Activated CD8-positive, alpha-beta T cell treated with anti-CD3 and anti-CD28 coated beads, Interleukin-2, amount 10 ng/mL, durations not matched to agents 7 days and 5 days (primary cell): ENCODE data around the gene HECA. TPM values are rescaled to one million over a fixed set of nuclear protein-coding genes. Genes with fewer than 3 reads are reported as not detected.

Experiments
- ATAC-seq: fragments of 150-1000 bp; cut with Tn5 transposase; one replicate; pipeline ENCODE4 v1.10.0; 2021; ENCODE audit warnings: moderate library complexity
- CTCF ChIA-PET: fragments of 350-600 bp; sonication (Branson Sonifier 250); formaldehyde crosslinking; loops from one replicate; lab custom pipeline; 2021; ENCODE audit warnings: antibody characterized with exemption; lab: Charles Lee
- POLR2A ChIA-PET: fragments of 350-600 bp; sonication (Branson Sonifier 250); formaldehyde crosslinking; loops from one replicate; lab custom pipeline; 2021; ENCODE audit warnings: antibody characterized with exemption; lab: Charles Lee
- DNase-seq: peaks from one replicate; pipeline ENCODE4 v3.0.0-alpha.2; 2020
- H3K27ac Mint-ChIP-seq: one replicate; pipeline ENCODE4 v1.8.0; 2021; ENCODE audit warnings: mild to moderate bottlenecking, mixed read lengths
- H3K27me3 Mint-ChIP-seq: one replicate; pipeline ENCODE4 v1.8.0; 2021; ENCODE audit warnings: low read depth, mixed read lengths
- H3K36me3 Mint-ChIP-seq: one replicate; pipeline ENCODE4 v1.8.0; 2021; ENCODE audit warnings: low read depth, mixed read lengths
- H3K4me1 Mint-ChIP-seq: one replicate; pipeline ENCODE4 v1.8.0; 2021; ENCODE audit warnings: low read depth, mixed read lengths
- H3K4me3 Mint-ChIP-seq: one replicate; pipeline ENCODE4 v1.8.0; 2021; ENCODE audit warnings: mild to moderate bottlenecking, mixed read lengths
- H3K9me3 Mint-ChIP-seq: one replicate; pipeline ENCODE4 v1.8.0; 2022; ENCODE audit warnings: mixed read lengths; ENCODE audit not compliant: insufficient read depth
- total RNA-seq, 2 experiments: library from RNA; stranded (reverse); gene quantifications; one replicate each; pipeline ENCODE4 v1.2.3, GENCODE V29; 2021

HECA gene
- total RNA-seq, 2 experiments from 2014 or later, result 33.9 to 34.4 TPM

DNA sequence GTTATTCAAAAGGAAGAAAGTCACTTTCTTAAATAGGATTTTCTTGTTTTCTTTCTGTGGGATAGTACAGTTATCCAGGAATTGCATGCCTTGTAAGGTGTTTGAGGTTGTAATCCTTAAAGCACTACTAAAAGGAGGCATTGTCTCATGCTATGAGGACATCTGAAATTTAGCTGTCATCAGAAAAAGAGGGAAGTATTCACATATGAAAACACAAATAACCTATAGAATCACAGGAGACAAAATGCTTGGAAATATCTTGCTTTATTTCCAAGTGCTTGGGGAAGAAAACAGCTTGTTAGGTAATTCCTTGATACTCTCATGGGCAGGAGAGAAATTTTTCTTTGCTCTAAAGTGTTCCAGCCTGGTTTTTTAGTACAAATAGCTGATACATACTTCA, 40.1 kb downstream of the HECA start:
- CTCF ChIA-PET, result interaction anchor here (0.9 to 3.6 kb wide), 12 partner anchors 12 to 194 kb away, joined by 3 to 36 read pairs (median 6); no protein-coding TSS in a partner anchor
- no peaks in the 10 kb centered on the region for H3K9me3 Mint-ChIP-seq

DNA sequence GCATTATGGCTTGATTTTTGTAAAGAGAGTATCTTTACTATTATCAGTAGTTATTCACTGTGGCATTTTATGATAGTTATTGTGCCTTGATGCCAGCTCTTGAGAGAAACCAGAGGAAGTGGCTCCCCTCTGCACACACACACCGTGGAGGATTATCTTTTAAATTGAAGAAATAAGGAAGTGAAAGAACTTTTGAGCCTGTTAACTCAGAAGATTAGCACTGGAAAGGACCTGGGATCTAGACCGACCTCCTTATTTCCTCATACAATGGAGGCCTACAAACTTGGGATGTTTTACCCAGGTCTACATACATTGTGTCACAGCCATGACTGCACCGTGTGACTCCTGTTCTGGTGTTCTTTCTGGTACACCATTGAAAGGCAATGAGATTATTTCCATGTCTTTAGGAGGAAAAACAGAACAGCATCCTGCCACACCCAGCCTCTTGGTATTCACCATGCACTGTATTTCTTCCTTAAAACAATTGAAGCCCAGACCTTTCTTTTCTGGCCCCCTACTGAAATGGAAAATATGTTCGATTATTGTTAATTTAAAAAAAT, 40.6 kb downstream of the HECA start:
- Mint-ChIP-seq H3K27ac (peak overlapping the region; percentile 78), H3K36me3 (peaks cover 72% of the 10 kb centered on the region), H3K4me1 (peaks cover 69% of the 10 kb centered on the region), H3K27me3 (no peaks in the 10 kb centered on the region), H3K9me3 (no peaks in the 10 kb centered on the region), H3K4me3 (peak overlapping the region; percentile 32)
- CTCF ChIA-PET, result interaction anchor here (0.9 to 3.6 kb wide), 7 partner anchors 12 to 194 kb away, joined by 3 to 36 read pairs (median 10); no protein-coding TSS in a partner anchor
- POLR2A ChIA-PET, result no interaction called here
- peak; percentile 10 for ATAC-seq
- no peak for DNase-seq

More for the DNA sequence above, 40.1 kb downstream of the HECA start:
- POLR2A ChIA-PET, result interaction anchor here (0.6 to 0.7 kb wide), 2 partner anchors 24 to 188 kb away, joined by 3 read pairs; no protein-coding TSS in a partner anchor
- H3K27me3 Mint-ChIP-seq, result no peaks in the 10 kb centered on the region
- H3K4me1 Mint-ChIP-seq, result peaks cover 74% of the 10 kb centered on the region
- DNase-seq (no peak), ATAC-seq (no peak)
- peak overlapping the region; percentile 78 for H3K27ac Mint-ChIP-seq
- peak overlapping the region; percentile 32 for H3K4me3 Mint-ChIP-seq
- H3K36me3 Mint-ChIP-seq, result peaks cover 72% of the 10 kb centered on the region

DNA sequence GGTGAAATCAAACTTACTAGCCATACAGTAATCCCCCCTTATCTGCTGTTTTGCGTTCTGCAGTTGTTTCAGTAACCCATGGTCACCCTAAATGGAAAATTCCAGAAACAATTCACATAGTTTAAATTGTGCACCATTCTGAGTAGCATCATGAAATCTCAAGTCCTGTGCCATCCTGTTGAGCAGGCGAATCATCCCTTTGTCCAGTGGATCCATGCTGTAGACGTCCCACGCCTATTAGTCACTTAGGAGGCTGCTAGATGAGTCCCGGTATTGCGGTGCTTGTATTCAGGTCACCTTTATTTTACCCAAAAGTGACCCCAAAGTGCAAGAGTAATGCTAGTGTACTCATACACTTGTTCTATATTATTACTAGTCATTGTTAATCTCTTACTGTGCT, 46.4 kb downstream of the HECA start:
- ChIA-PET CTCF (no interaction called here), POLR2A (no interaction called here)
- H3K27ac Mint-ChIP-seq, result no peak overlapping the region
- peaks cover 55% of the 10 kb centered on the region for H3K36me3 Mint-ChIP-seq
- no peaks in the 10 kb centered on the region for H3K9me3 Mint-ChIP-seq
- peaks cover 26% of the 10 kb centered on the region for H3K4me1 Mint-ChIP-seq
- DNase-seq, result no peak
- H3K27me3 Mint-ChIP-seq, result no peaks in the 10 kb centered on the region
- H3K4me3 Mint-ChIP-seq, result no peak overlapping the region
- ATAC-seq, result no peak

DNA sequence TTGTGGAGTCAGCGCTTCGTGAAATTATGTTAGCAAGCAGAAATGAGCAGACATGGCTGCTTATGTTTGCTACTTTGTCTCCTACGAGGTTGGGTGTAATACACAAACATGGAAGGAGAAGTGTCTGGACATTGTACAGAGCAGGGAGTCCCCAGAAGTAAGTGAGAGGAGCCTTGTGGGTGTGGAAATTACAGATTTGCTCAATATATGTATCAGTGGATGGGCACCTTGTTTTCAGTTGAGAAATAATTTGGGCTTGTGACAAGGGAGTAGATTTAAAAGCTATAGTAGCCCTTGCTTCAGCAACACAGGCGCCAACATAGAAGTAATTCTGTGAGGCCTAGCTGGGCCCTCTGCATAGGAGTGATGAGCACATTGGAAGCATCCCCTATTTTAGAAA, 49.2 kb downstream of the HECA start:
- POLR2A ChIA-PET, result no interaction called here
- no peak overlapping the region for H3K27ac Mint-ChIP-seq

DNA sequence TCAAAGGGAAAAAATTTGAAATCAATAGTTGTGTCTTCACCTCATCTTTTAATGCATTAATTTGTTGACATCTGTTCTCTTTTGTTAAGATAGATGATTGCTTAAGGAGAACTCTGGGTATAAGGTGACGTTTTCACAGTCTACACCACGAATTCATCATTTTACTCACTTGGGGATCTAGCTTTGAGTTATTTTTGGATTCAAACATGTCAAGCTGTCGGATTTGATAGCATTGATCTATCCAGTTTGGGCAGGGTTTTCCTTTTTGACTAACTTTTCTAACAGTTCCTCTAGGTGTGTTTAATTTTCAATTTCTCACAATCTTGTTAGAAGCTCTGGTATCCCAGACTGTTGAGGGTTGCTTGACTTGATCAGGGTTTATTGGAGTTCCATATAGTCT, 49.6 kb downstream of the HECA start:
- no peak for ATAC-seq
- H3K4me3 Mint-ChIP-seq, result no peak overlapping the region
- no peaks in the 10 kb centered on the region for H3K27me3 Mint-ChIP-seq
- H3K4me1 Mint-ChIP-seq, result peaks cover 14% of the 10 kb centered on the region
- no peaks in the 10 kb centered on the region for H3K9me3 Mint-ChIP-seq
- ChIA-PET CTCF (interaction anchor here (1.2 kb wide), 2 partner anchors 13 to 60 kb away, joined by 3 to 4 read pairs; no protein-coding TSS in a partner anchor), POLR2A (no interaction called here)
- peaks cover 32% of the 10 kb centered on the region for H3K36me3 Mint-ChIP-seq
- DNase-seq, result no peak
- no peak overlapping the region for H3K27ac Mint-ChIP-seq

More for the DNA sequence above, 49.2 kb downstream of the HECA start:
- DNase-seq (no peak), ATAC-seq (no peak)
- no peaks in the 10 kb centered on the region for H3K27me3 Mint-ChIP-seq
- no peaks in the 10 kb centered on the region for H3K9me3 Mint-ChIP-seq
- H3K4me3 Mint-ChIP-seq, result no peak overlapping the region
- peaks cover 34% of the 10 kb centered on the region for H3K36me3 Mint-ChIP-seq
- CTCF ChIA-PET, result interaction anchor here (1.2 kb wide), 2 partner anchors 13 to 59 kb away, joined by 3 to 4 read pairs; no protein-coding TSS in a partner anchor
- H3K4me1 Mint-ChIP-seq, result peaks cover 14% of the 10 kb centered on the region

DNA sequence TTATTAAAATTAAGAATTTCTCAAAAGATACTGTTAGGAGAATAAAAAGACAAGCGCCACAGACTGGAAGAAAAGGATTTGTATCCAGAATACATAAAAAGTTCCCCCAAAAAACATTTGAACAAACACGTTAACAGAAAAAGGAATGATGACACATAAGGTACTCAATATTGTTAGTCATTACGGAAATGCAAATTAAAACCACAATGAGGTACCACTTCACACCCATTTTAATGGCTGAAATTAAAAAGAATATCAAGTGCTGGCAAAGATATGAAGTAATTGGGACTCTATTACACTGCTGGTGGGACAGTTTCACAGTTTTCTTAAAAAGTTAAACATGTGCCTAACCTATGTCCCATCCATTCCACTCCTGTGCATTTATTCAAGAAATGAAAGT, 51.4 kb downstream of the HECA start:
- ATAC-seq, result no peak
- CTCF ChIA-PET, result no interaction called here
- Mint-ChIP-seq H3K4me1 (peaks cover 14% of the 10 kb centered on the region), H3K9me3 (no peaks in the 10 kb centered on the region), H3K36me3 (peaks cover 16% of the 10 kb centered on the region), H3K27me3 (no peaks in the 10 kb centered on the region), H3K4me3 (no peak overlapping the region), H3K27ac (peak overlapping the region; percentile 50)
- no peak for DNase-seq
- POLR2A ChIA-PET, result no interaction called here

DNA sequence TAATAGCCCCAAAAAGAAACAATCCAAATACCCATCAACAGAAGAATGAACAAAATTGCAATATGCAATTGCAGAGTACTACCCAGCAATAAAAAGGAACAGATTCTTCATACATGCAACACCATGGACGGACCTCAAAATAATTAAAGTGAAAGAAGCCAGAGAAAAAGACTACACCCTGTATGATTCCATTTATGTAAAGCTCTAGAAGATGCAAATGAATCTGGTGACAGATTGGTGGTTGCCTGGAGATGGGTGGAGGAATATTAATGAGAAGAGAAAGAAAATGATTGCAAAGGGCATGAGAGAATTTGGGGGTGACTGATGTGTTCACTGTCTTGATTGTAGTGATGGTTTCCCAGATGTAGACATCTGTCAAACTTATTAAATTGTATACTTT, 51.8 kb downstream of the HECA start:
- ChIA-PET POLR2A (no interaction called here), CTCF (interaction anchor here (1.2 kb wide), 1 partner anchor 61 kb away, joined by 3 read pairs; no protein-coding TSS in a partner anchor)
- no peak overlapping the region for H3K4me3 Mint-ChIP-seq
- H3K4me1 Mint-ChIP-seq, result peaks cover 14% of the 10 kb centered on the region
- no peak for DNase-seq
- H3K9me3 Mint-ChIP-seq, result no peaks in the 10 kb centered on the region
- peaks cover 15% of the 10 kb centered on the region for H3K36me3 Mint-ChIP-seq
- no peak for ATAC-seq
- H3K27me3 Mint-ChIP-seq, result no peaks in the 10 kb centered on the region
- H3K27ac Mint-ChIP-seq, result no peak overlapping the region

DNA sequence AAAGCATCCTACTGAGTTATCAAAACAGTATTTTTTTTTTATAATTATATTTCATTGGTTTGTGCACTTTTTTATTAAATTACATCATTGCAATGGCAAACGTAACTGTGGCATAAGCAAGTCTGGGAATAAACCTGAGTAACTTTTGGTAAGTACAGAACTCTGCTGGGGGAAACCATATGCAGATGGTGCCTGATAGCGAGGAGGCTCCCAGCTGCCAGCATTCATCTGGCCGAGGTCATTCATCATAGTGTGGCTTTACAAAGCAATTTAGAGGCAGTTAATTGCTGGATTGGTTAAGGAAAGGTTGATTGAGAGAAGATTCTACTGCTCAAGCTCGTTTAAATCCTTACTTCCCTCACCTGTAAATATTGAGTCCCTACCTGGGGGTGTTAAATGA, 52.6 kb downstream of the HECA start:
- no peak for ATAC-seq
- no peak for DNase-seq
- H3K9me3 Mint-ChIP-seq, result no peaks in the 10 kb centered on the region
- H3K27me3 Mint-ChIP-seq, result no peaks in the 10 kb centered on the region
- no peak overlapping the region for H3K4me3 Mint-ChIP-seq
- H3K36me3 Mint-ChIP-seq, result peaks cover 8% of the 10 kb centered on the region
- ChIA-PET CTCF (interaction anchor here (1.2 to 2.0 kb wide), 2 partner anchors 32 to 62 kb away, joined by 3 to 6 read pairs; no protein-coding TSS in a partner anchor), POLR2A (no interaction called here)
- no peak overlapping the region for H3K27ac Mint-ChIP-seq
- peaks cover 14% of the 10 kb centered on the region for H3K4me1 Mint-ChIP-seq

DNA sequence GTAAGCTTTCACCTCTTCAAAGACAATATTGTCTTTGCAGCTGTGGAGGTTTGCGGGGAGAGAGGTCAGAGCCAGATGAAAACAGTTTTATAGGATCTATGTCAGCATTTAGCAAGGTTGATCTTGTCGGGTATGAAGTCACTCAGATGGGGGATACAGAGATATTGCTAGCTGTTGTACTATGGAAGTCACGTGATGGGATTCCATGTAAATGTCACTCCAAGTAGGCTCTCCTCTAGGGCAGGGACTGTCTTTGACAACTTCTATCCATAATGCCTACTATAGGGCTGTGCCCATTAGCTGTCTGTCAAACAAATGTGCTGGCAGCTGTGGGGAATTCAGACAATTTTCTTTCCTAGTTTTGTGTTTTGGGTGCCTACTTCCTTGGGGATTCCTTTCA, 54.8 kb downstream of the HECA start:
- H3K4me1 Mint-ChIP-seq, result peaks cover 11% of the 10 kb centered on the region
- ATAC-seq, result no peak
- ChIA-PET POLR2A (no interaction called here), CTCF (interaction anchor here (1.0 to 1.4 kb wide), 2 partner anchors 175 to 180 kb away, joined by 3 read pairs; no protein-coding TSS in a partner anchor)
- H3K27ac Mint-ChIP-seq, result no peak overlapping the region
- DNase-seq, result no peak
- no peak overlapping the region for H3K4me3 Mint-ChIP-seq
- H3K9me3 Mint-ChIP-seq, result peaks cover 5% of the 10 kb centered on the region
- H3K36me3 Mint-ChIP-seq, result peaks cover 5% of the 10 kb centered on the region
- no peaks in the 10 kb centered on the region for H3K27me3 Mint-ChIP-seq

DNA sequence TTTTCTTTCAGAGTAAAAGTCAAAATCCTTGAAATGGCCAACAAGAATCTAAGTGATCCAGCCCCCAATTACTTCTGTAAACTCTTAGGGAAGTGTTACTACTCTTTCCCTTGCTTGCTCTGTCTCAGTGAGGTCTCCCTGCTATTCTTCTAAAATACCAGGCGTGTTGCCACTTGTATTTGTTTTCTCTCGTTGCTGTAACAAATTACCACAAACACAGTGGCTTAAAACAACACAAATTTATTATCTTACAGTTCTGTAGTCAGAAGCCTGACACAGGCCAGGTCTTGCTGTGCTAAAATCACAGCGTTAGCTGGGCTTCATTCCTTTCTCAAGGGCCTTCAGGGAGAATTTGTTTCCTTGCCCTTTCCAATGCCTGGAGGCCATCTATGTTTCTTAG, 59.9 kb downstream of the HECA start:
- Mint-ChIP-seq H3K27ac (no peak overlapping the region), H3K4me1 (no peaks in the 10 kb centered on the region), H3K27me3 (no peaks in the 10 kb centered on the region), H3K9me3 (peaks cover 8% of the 10 kb centered on the region), H3K36me3 (no peaks in the 10 kb centered on the region), H3K4me3 (no peak overlapping the region)
- DNase-seq (no peak), ATAC-seq (no peak)
- CTCF ChIA-PET, result no interaction called here
- POLR2A ChIA-PET, result no interaction called here

DNA sequence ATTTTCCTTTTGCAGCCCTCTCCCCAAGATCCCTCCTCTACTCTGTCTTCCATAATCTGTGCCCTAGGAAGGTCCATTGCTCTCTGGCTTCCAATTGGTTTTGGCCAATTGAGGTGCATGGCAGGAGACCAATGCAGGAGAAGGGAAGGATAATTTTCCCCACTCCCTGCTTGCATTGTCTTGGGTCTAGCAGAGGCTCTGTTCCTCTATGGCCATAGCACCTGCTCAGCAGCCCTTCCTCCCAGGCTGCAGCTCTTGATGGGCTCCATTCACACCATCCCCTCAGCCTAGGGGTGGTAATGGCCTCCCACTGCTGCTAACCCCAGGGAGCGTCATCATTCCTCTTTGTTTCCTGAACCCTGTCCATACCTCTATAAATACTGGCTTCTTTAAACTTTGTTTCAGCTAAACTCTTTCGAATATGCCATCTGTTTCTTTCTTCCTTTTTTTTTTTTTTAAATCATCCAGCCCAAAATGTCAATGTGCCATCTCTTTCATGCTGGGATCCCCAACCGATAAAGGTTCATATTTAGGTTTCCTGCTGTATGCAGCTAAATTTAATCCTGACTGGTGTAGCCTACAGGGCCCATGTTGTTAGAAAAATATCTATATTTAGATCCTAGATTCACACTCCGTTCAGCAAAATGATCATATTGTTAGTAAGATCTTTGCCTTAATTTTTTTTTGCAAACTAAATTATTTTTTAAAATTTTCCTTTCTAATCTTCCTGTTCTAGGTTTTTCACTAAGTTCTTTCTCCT, 63.8 kb downstream of the HECA start:
- no peaks in the 10 kb centered on the region for H3K4me1 Mint-ChIP-seq
- ChIA-PET POLR2A (no interaction called here), CTCF (interaction anchor here (1.5 kb wide), 1 partner anchor 166 kb away, joined by 5 read pairs; no protein-coding TSS in a partner anchor)
- ATAC-seq (no peak), DNase-seq (no peak)
- H3K36me3 Mint-ChIP-seq, result no peaks in the 10 kb centered on the region
- H3K4me3 Mint-ChIP-seq, result no peak overlapping the region
- H3K27me3 Mint-ChIP-seq, result no peaks in the 10 kb centered on the region
- H3K27ac Mint-ChIP-seq, result no peak overlapping the region
- H3K9me3 Mint-ChIP-seq, result peaks cover 10% of the 10 kb centered on the region

DNA sequence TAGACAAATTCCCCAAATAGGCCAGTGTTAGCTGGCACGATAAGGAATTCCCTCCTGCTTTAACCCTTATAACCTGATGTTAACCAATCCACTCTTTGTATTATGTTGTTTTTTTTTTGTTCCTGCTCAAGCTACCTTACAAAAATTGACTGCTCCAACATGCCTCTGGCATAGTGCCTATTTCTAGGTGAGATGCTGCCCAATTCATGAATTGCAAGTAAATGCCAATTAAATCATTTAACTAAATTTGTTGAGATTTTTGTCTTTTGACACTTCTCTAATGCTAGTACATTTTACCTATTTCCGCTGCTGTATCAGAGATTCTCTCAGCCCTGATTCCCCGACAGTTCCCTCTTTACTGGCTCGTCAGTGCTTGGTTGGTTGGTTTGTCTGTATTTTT, 66.5 kb downstream of the HECA start:
- no peaks in the 10 kb centered on the region for H3K27me3 Mint-ChIP-seq
- no peak overlapping the region for H3K4me3 Mint-ChIP-seq
- ChIA-PET POLR2A (interaction anchor here (1.2 kb wide), 1 partner anchor 89 kb away, joined by 3 read pairs; no protein-coding TSS in a partner anchor), CTCF (interaction anchor here (1.2 to 1.6 kb wide), 2 partner anchors 18 to 76 kb away, joined by 3 to 4 read pairs; no protein-coding TSS in a partner anchor)
- DNase-seq (no peak), ATAC-seq (no peak)
- H3K36me3 Mint-ChIP-seq, result peaks cover 2% of the 10 kb centered on the region
- no peaks in the 10 kb centered on the region for H3K4me1 Mint-ChIP-seq
- peaks cover 16% of the 10 kb centered on the region for H3K9me3 Mint-ChIP-seq
- H3K27ac Mint-ChIP-seq, result no peak overlapping the region
